Activated CD4-positive, alpha-beta T cell treated with anti-CD3 and anti-CD28 coated beads, Interleukin-2, amount 50 U/mL, for 16 hours (primary cell): Measurements from ENCODE around the gene PARP14.

Experiments used
- DNase-seq: peaks from one replicate; pipeline ENCODE4 v3.0.0-alpha.2; 2020

PARP14 gene

DNA sequence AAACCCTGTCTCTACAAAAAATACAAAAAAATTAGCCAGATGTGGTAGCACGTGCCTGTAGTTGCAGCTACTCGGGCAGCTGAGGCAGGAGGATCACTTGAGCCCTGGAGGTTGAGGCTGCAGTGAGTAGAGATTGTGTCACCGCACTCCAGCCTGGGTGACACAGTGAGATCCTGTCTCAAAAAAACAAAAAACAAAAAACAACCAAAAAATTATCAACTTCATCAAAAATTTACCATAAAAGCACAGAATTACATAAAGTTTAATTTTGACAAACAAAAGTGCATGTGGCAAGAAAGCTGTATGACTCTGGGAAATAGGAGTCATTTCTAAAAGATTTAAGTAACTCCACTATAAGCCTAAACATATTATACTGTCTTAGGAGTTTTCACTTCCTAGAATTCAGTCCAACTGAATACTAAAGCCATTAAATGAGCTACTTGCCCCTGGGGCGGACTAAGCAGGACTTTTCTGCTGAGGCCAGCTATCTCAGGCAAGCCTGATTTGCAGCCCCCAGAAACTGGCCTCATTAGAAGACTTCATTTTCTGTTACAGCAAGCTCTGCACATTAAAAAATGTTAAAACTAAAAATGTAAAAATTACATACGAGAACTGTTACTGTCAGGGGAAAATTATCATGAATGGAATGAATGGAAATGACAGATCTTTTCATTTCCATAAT is 90.0 kb downstream of the PARP14 start:
- DNase-seq: no peak

DNA sequence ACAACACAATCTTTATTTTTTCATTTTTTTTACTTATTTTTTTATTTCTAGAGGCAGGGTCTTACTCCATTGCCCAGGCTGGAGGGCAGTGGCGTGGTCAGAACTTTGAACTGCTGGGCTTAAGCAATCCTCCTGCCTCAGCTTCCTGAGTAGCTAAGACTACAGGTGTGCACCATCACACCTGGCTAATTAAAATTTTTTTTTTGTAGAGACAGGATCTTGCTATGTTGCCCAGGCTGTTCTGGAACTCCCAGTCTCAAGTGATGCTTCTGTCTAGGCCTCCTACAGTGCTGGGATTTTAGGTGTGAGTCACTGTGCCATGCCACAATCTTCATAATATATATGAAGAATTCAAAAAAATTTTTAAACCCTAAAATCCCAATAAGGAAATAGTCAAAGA is 92.2 kb downstream of the PARP14 start:
- no peak for DNase-seq

DNA sequence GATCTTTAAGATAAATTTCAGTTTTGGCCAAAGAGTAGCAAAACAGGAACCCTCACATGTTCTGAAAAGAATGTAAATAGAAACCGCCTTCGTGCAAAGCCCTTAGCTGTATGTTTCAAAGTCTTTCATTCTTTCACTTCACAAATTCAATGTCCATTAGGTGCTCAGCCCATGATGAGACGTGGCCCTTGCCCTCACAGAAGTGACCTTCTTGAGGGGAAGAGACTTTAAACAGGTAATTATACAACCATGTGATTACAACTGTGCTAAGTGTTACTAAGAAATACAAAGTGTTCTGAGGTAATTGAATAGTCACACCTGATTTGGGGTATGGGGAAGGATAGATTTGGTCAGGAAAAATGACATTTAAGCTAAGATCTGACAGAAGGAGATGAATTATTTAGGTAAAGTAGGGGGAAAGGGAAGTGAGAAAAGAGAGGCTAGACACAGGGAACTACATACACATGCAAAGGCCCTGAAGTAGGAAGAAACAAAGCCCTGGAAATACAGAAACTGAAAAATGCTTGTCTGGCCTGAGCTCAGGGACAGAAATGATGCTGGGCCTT is 93.4 kb downstream of the PARP14 start:
- DNase-seq: no peak

DNA sequence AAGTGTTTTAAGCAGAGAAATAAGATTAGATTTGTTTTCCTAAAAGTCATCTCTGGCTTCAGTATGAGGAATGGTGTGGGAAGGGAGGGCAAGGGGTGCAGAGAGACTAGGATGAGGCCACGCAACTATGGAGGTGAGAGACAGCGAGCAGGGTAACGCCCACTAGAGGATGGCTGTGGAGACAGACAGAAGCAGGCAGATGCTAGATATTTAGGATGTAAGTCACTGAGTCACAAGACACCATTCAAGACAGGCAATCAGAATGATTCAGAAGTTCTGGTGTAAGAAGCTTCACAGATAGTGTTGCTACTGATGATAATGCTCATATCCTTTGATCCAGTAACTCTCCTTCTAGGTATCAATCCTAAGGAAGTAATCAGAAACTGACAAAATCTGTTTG is 93.9 kb downstream of the PARP14 start:
- no peak for DNase-seq

DNA sequence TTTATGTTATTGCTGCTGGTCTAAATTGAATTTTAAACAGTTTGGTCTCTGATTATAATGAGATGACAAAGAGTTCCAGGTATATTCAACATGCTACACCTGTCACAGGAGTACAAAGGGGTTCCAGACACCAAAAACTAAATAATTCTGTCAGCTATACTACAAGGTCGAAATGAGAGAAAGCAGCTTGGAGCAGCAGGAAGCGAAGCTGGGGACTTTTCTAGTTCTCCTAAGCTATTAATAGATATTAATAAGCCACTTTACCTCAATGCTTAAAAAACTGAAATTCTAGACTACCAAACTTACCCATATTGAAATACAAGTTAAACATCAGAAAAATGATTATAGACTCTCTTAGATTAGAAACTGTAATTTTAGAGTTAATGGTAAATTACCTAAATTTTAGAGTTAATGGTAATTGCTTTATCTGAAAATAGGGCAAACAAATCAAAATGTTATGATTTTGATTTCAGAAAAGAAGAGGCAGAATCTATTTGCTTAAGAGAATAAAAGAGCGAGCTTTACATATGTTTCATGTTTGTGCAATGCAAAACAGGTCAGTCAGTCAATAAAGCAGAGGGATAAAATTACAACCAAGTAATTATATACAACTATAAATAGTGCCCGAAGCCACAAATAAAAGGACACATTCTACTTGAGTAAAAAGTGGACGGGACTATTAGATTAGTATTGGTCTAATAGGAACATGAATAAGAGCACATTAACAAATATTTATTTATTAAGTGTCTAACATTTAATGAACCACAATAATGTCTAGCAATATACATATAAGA is 96.2 kb downstream of the PARP14 start:
- DNase-seq: no peak

DNA sequence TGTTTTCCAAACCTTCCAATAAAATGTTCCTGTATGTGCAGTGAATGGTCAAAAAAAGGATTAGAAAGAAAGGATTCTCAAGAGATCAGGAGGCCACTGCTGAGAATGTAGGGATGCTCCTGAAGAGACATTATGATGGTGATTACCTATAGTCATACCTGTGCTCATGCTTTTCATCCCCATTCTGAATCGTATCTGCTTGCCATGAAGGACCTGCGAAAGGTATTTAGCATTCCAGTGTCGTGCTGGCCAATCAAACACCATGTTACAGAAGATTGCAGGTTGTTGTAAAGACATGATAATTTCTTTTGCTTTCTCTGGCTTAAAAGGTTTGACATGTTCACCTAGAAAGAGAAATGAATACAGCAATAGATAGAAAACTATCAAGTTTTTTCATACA is 96.9 kb downstream of the PARP14 start:
- DNase-seq: no peak
